H9 (cell line): ENCODE measurements around the gene DAD1. TPM values are rescaled to one million over a fixed set of nuclear protein-coding genes. Genes with fewer than 3 reads are reported as not detected.

Source experiments
- DNase-seq: peaks from one replicate; pipeline ENCODE4 v3.0.0-alpha.2; 2017
- H2AFZ ChIP-seq: one replicate; pipeline ENCODE4 v1.6.1; 2013; ENCODE audit warnings: mild to moderate bottlenecking, low read length, control low read depth, moderate library complexity
- H2AK5ac ChIP-seq: 2 replicates; pipeline ENCODE4 v1.6.1; 2013; ENCODE audit warnings: low read length, control low read depth, mixed read lengths; ENCODE audit not compliant: insufficient read length
- H2BK120ac ChIP-seq: one replicate; pipeline ENCODE4 v1.6.1; 2013; ENCODE audit warnings: low read depth, mild to moderate bottlenecking, low read length, control low read depth, inconsistent platforms; ENCODE audit not compliant: poor library complexity, severe bottlenecking
- H2BK12ac ChIP-seq: 2 replicates; pipeline ENCODE4 v1.6.1; 2013; ENCODE audit warnings: low read length, control low read depth, mixed read lengths, low read depth; ENCODE audit not compliant: insufficient read length
- H2BK15ac ChIP-seq: 2 replicates; pipeline ENCODE4 v1.6.1; 2013; ENCODE audit warnings: low read depth, low read length, control low read depth
- H2BK20ac ChIP-seq: one replicate; pipeline ENCODE4 v1.6.1; 2013; ENCODE audit warnings: low read depth, mild to moderate bottlenecking, low read length, control low read depth, inconsistent platforms; ENCODE audit not compliant: poor library complexity, severe bottlenecking
- H2BK5ac ChIP-seq: 2 replicates; pipeline ENCODE4 v1.6.1; 2013; ENCODE audit warnings: low read length, control low read depth, mixed read lengths; ENCODE audit not compliant: insufficient read length
- H3K14ac ChIP-seq: 2 replicates; pipeline ENCODE4 v1.6.1; 2013; ENCODE audit warnings: low read length, control low read depth; ENCODE audit not compliant: insufficient read depth
- H3K18ac ChIP-seq: 2 replicates; pipeline ENCODE4 v1.6.1; 2013; ENCODE audit warnings: low read depth, mild to moderate bottlenecking, mixed read lengths, low read length, control low read depth; ENCODE audit not compliant: insufficient read length
- H3K23ac ChIP-seq: 2 replicates; pipeline ENCODE4 v1.6.1; 2013; ENCODE audit warnings: low read length, control low read depth, mixed read lengths, low read depth; ENCODE audit not compliant: insufficient read length
- H3K23me2 ChIP-seq: 2 replicates; pipeline ENCODE4 v1.6.1; 2013; ENCODE audit warnings: low read depth, mild to moderate bottlenecking, mixed read lengths, low read length, control low read depth; ENCODE audit not compliant: insufficient read length, poor library complexity, severe bottlenecking
- H3K27ac ChIP-seq: 2 replicates; pipeline ENCODE4 v1.5.1; 2013; ENCODE audit warnings: low read length, control low read depth, mixed read lengths, low read depth; ENCODE audit not compliant: insufficient read length
- H3K27me3 ChIP-seq: 2 replicates; pipeline ENCODE4 v1.6.1; 2013; ENCODE audit warnings: low read length, control low read depth, inconsistent platforms; ENCODE audit not compliant: insufficient read depth
- H3K4ac ChIP-seq: 2 replicates; pipeline ENCODE4 v1.6.1; 2013; ENCODE audit warnings: low read depth, mild to moderate bottlenecking, control low read depth, inconsistent platforms, low read length, moderate library complexity
- H3K4me1 ChIP-seq: 2 replicates; pipeline ENCODE4 v1.6.1; 2013; ENCODE audit warnings: low read length, control low read depth, inconsistent platforms; ENCODE audit not compliant: insufficient read depth
- H3K4me2 ChIP-seq: 2 replicates; pipeline ENCODE4 v1.6.1; 2013; ENCODE audit warnings: low read length, control low read depth, mixed read lengths; ENCODE audit not compliant: insufficient read length, insufficient read depth
- H3K56ac ChIP-seq: 2 replicates; pipeline ENCODE4 v1.6.1; 2013; ENCODE audit warnings: low read depth, mild to moderate bottlenecking, mixed read lengths, low read length, control low read depth; ENCODE audit not compliant: insufficient read length
- H3K79me1 ChIP-seq: 2 replicates; pipeline ENCODE4 v1.6.1; 2013; ENCODE audit warnings: low read depth, mild to moderate bottlenecking, moderate library complexity, low read length, control low read depth, inconsistent platforms; ENCODE audit not compliant: insufficient read depth, poor library complexity, severe bottlenecking
- H3K79me2 ChIP-seq: 2 replicates; pipeline ENCODE4 v1.6.1; 2013; ENCODE audit warnings: low read length, control low read depth, inconsistent platforms; ENCODE audit not compliant: insufficient read depth
- H3K9ac ChIP-seq: 2 replicates; pipeline ENCODE4 v1.6.1; 2013; ENCODE audit warnings: low read length, control low read depth, mixed read lengths; ENCODE audit not compliant: insufficient read length; ENCODE audit errors: extremely low read depth
- H3K9me3 ChIP-seq: one replicate; pipeline ENCODE4 v1.6.1; 2013; ENCODE audit warnings: low read depth, low read length, inconsistent platforms; ENCODE audit not compliant: control insufficient read depth
- H3T11ph ChIP-seq: one replicate; pipeline ENCODE4 v1.6.1; 2013; ENCODE audit warnings: mild to moderate bottlenecking, low read length, control low read depth, inconsistent platforms
- H4K20me1 ChIP-seq: one replicate; pipeline ENCODE4 v1.6.1; 2013; ENCODE audit not compliant: control insufficient read depth, insufficient read length, insufficient read depth
- H4K5ac ChIP-seq: 2 replicates; pipeline ENCODE4 v1.6.1; 2013; ENCODE audit warnings: low read depth, mild to moderate bottlenecking, mixed read lengths, low read length, control low read depth; ENCODE audit not compliant: insufficient read length
- H4K8ac ChIP-seq: replicated peaks from 2 replicates; pipeline ENCODE4 v1.6.1; 2013; ENCODE audit warnings: low read length, control low read depth, mixed read lengths, low read depth; ENCODE audit not compliant: insufficient read length
- H4K91ac ChIP-seq: 2 replicates; pipeline ENCODE4 v1.6.1; 2013; ENCODE audit warnings: low read depth, mild to moderate bottlenecking, moderate library complexity, mixed read lengths, low read length, control low read depth; ENCODE audit not compliant: insufficient read length
- H3K27ac Mint-ChIP-seq, 3 experiments: 2 replicates in 2 of 3; 3 replicates in 1 of 3; pipeline ENCODE4 v1.8.0; 2020 to 2021; ENCODE audit warnings: mixed read lengths in 3 of 3, mild to moderate bottlenecking in 1 of 3, moderate library complexity in 1 of 3
- H3K27me3 Mint-ChIP-seq: 2 replicates; pipeline ENCODE4 v1.8.0; 2021; ENCODE audit warnings: low read depth, mild to moderate bottlenecking, moderate library complexity, mixed read lengths
- H3K36me3 Mint-ChIP-seq, 3 experiments: 2 replicates in 2 of 3; 3 replicates in 1 of 3; pipeline ENCODE4 v1.8.0; 2020 to 2021; ENCODE audit warnings: low read depth in 3 of 3, mixed read lengths in 3 of 3; ENCODE audit not compliant: insufficient read depth in 1 of 3
- H3K4me1 Mint-ChIP-seq, 2 experiments: 2 replicates each; pipeline ENCODE4 v1.8.0; 2020; ENCODE audit warnings: mixed read lengths in 2 of 2
- H3K4me3 Mint-ChIP-seq, 2 experiments: 2 replicates in 1 of 2; 3 replicates in 1 of 2; pipeline ENCODE4 v1.8.0; 2020 to 2021; ENCODE audit warnings: mild to moderate bottlenecking in 2 of 2, mixed read lengths in 2 of 2, moderate library complexity in 1 of 2
- H3K9me3 Mint-ChIP-seq, 2 experiments: 2 replicates in 1 of 2; 3 replicates in 1 of 2; pipeline ENCODE4 v1.8.0; 2020; ENCODE audit warnings: mild to moderate bottlenecking in 2 of 2, mixed read lengths in 2 of 2, moderate library complexity in 1 of 2
- CTCF ChIP-seq: fragments of 200-600 bp; sonication (generic); conservative IDR thresholded peaks from 3 replicates; pipeline ENCODE4 v1.8.0; 2021; ENCODE audit warnings: antibody characterized with exemption, mild to moderate bottlenecking
- total RNA-seq: library from RNA; stranded (reverse); gene quantifications from 2 replicates; pipeline ENCODE4 v1.2.1, GENCODE V29; 2021

DAD1 gene
- total RNA-seq, 1 experiment from 2014 or later, result 127 TPM

DNA sequence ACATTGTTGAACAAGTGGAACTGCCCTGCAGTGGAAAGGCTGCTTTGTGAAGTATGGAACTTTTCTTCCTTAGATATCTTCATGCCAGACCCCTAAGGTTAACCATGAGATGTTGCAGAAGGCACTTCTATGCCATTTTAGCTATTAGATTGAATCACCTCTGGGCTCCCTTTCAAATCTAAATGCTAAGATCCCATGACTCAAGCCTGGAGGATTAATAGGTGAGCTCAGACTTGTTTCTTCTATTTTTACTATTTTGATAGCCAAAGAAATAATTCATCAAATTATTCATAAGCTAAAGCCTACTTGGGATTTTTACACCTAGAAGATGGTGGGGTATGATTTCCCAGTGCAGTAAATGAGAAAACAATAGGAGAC lies 64.3 kb downstream of the DAD1 start:
- H3K79me2 ChIP-seq, result no peaks in the 10 kb centered on the region
- no peak overlapping the region for H3K4me3 Mint-ChIP-seq

More for the DNA sequence above, 64.3 kb downstream of the DAD1 start:
- H3K23ac ChIP-seq, result no peak overlapping the region
- no peak overlapping the region for H2AK5ac ChIP-seq
- no peak overlapping the region for H3K4me2 ChIP-seq
- H4K91ac ChIP-seq, result no peak overlapping the region
- no peak overlapping the region for H2BK12ac ChIP-seq
- no peaks in the 10 kb centered on the region for H3K79me1 ChIP-seq
- H3K27me3 ChIP-seq, result no peaks in the 10 kb centered on the region
- no peak overlapping the region for H2BK15ac ChIP-seq
- TF ChIP-seq CTCF, result no peak
- H3K4me1 Mint-ChIP-seq, result no peaks in the 10 kb centered on the region
- no peaks in the 10 kb centered on the region for H3K9me3 ChIP-seq
- no peak overlapping the region for H2BK5ac ChIP-seq
- no peaks in the 10 kb centered on the region for H3K9me3 Mint-ChIP-seq
- no peak overlapping the region for H3K9ac ChIP-seq
- H3T11ph ChIP-seq, result no peak overlapping the region
- H3K56ac ChIP-seq, result no peak overlapping the region
- no peaks in the 10 kb centered on the region for H3K36me3 Mint-ChIP-seq
- no peaks in the 10 kb centered on the region for H4K20me1 ChIP-seq
- no peak overlapping the region for H4K5ac ChIP-seq
- no peaks in the 10 kb centered on the region for H3K23me2 ChIP-seq
- H3K27ac Mint-ChIP-seq, result no peak overlapping the region
- H3K14ac ChIP-seq, result no peak overlapping the region
- no peak overlapping the region for H2BK120ac ChIP-seq
- H3K4me1 ChIP-seq, result no peaks in the 10 kb centered on the region
- no peak overlapping the region for H3K4ac ChIP-seq
- no peak overlapping the region for H3K27ac ChIP-seq
- DNase-seq, result no peak
- H2AFZ ChIP-seq, result no peak overlapping the region
- peaks cover 2% of the 10 kb centered on the region; the same call in 1 of the 2 replicates for H3K27me3 Mint-ChIP-seq
- H3K18ac ChIP-seq, result no peak overlapping the region
- no peak overlapping the region for H2BK20ac ChIP-seq
- H4K8ac ChIP-seq, result no peak overlapping the region
